SK-N-SH treated with all-trans-retinoic acid at 6 μM for 48 hours (cell line): Measurements from ENCODE around the gene SLC25A39.
"Not testable (repeated sequence)": the region's sequence is repeated elsewhere in the genome, so short reads cannot be mapped to it uniquely, and the experiment has no call there.

Source experiments
- ATAC-seq: fragments of 200-7000 bp; cut with Tn5 transposase; 3 replicates; pipeline ENCODE4 v1.9.1; 2020; ENCODE audit warnings: mild to moderate bottlenecking, moderate library complexity
- ARNTL ChIP-seq: fragments of 450-650 bp; formaldehyde crosslinking; IDR thresholded peaks from 2 replicates; pipeline ENCODE4 v1.5.0; 2020; ENCODE audit warnings: low read depth, mild to moderate bottlenecking, moderate library complexity, borderline replicate concordance
- BACH2 ChIP-seq: fragments of 250-450 bp; sonication (Bioruptor Pico); IDR thresholded peaks from 2 replicates; pipeline ENCODE4 v1.9.0; 2021; ENCODE audit warnings: mild to moderate bottlenecking, borderline replicate concordance
- CSDC2 ChIP-seq: fragments of 250-450 bp; sonication (Bioruptor Pico); IDR thresholded peaks from 2 replicates; pipeline ENCODE4 v1.5.0; 2020; ENCODE audit warnings: mild to moderate bottlenecking, moderate library complexity
- CSRNP3 ChIP-seq: fragments of 250-450 bp; sonication (Bioruptor Pico); IDR thresholded peaks from 2 replicates; pipeline ENCODE4 v1.5.1; 2021; ENCODE audit warnings: mild to moderate bottlenecking, moderate library complexity
- ESRRG ChIP-seq: fragments of 250-450 bp; sonication (Bioruptor Pico); IDR thresholded peaks from 2 replicates; pipeline ENCODE4 v1.6.1; 2021; ENCODE audit warnings: mild to moderate bottlenecking
- ISL1 ChIP-seq: fragments of 250-450 bp; sonication (Bioruptor Pico); IDR thresholded peaks from 2 replicates; pipeline ENCODE4 v2.1.2; 2022; ENCODE audit warnings: mild to moderate bottlenecking, moderate library complexity
- OSR1 ChIP-seq: fragments of 250-450 bp; sonication (Bioruptor Pico); IDR thresholded peaks from 2 replicates; pipeline ENCODE4 v1.8.0; 2022; ENCODE audit warnings: moderate library complexity, mild to moderate bottlenecking, inconsistent platforms
- PPARA ChIP-seq: fragments of 250-450 bp; sonication (Bioruptor Pico); IDR thresholded peaks from 2 replicates; pipeline ENCODE4 v1.5.0; 2020; ENCODE audit warnings: mild to moderate bottlenecking, borderline replicate concordance
- SNAI2 ChIP-seq: fragments of 250-450 bp; sonication (Bioruptor Pico); IDR thresholded peaks from 2 replicates; pipeline ENCODE4 v1.5.0; 2020; ENCODE audit warnings: mild to moderate bottlenecking, moderate library complexity
- TCF4 ChIP-seq: fragments of 250-450 bp; sonication (Bioruptor Pico); IDR thresholded peaks from 2 replicates; pipeline ENCODE4 v1.8.0; 2021; ENCODE audit warnings: mild to moderate bottlenecking, moderate library complexity, borderline replicate concordance
- TOX ChIP-seq: fragments of 250-450 bp; sonication (Bioruptor Pico); IDR thresholded peaks from 2 replicates; pipeline ENCODE4 v1.8.0; 2021; ENCODE audit warnings: mild to moderate bottlenecking, moderate library complexity, borderline replicate concordance
- ZC3H10 ChIP-seq: fragments of 250-450 bp; sonication (Bioruptor Pico); IDR thresholded peaks from 2 replicates; pipeline ENCODE4 v1.5.1; 2021; ENCODE audit warnings: mild to moderate bottlenecking, moderate library complexity
- ZFP3 ChIP-seq: fragments of 250-450 bp; sonication (Bioruptor Pico); IDR thresholded peaks from 2 replicates; pipeline ENCODE4 v1.5.0; 2020; ENCODE audit warnings: mild to moderate bottlenecking, moderate library complexity
- ZFP30 ChIP-seq: fragments of 450-650 bp; formaldehyde crosslinking; IDR thresholded peaks from 2 replicates; pipeline ENCODE4 v1.5.0; 2022; ENCODE audit warnings: mild to moderate bottlenecking, moderate library complexity
- ZNF565 ChIP-seq: fragments of 450-650 bp; formaldehyde crosslinking; conservative IDR thresholded peaks from 2 replicates; pipeline ENCODE4 v1.5.0; 2020; ENCODE audit warnings: low read depth, mild to moderate bottlenecking, moderate library complexity
- ZNF70 ChIP-seq: fragments of 450-650 bp; formaldehyde crosslinking; IDR thresholded peaks from 2 replicates; pipeline ENCODE4 v1.5.0; 2020; ENCODE audit warnings: mild to moderate bottlenecking, moderate library complexity
- ZNF8 ChIP-seq: fragments of 450-650 bp; formaldehyde crosslinking; IDR thresholded peaks from 2 replicates; pipeline ENCODE4 v1.5.0; 2020; ENCODE audit warnings: mild to moderate bottlenecking, moderate library complexity
- TF ChIP-seq, protein P1 (sequence below): fragments of 250-450 bp; sonication (Bioruptor Pico); IDR thresholded peaks from 2 replicates; pipeline ENCODE4 v1.5.0; 2020; ENCODE audit warnings: mild to moderate bottlenecking, moderate library complexity
- TF ChIP-seq, protein P2 (sequence below): fragments of 250-450 bp; sonication (Bioruptor Pico); IDR thresholded peaks from 2 replicates; pipeline ENCODE4 v1.8.0; 2020; ENCODE audit warnings: mild to moderate bottlenecking, moderate library complexity, borderline replicate concordance
- TF ChIP-seq, protein P3 (sequence below): fragments of 250-450 bp; sonication (Bioruptor Pico); IDR thresholded peaks from 2 replicates; pipeline ENCODE4 v1.5.1; 2020; ENCODE audit warnings: low read depth, mild to moderate bottlenecking, moderate library complexity

SLC25A39 gene

GRCh38 chr17:44343510-44344209 lies 19.0 kb upstream of the SLC25A39 start:
- ATAC-seq = no peak
- TF ChIP-seq, protein P1, sequence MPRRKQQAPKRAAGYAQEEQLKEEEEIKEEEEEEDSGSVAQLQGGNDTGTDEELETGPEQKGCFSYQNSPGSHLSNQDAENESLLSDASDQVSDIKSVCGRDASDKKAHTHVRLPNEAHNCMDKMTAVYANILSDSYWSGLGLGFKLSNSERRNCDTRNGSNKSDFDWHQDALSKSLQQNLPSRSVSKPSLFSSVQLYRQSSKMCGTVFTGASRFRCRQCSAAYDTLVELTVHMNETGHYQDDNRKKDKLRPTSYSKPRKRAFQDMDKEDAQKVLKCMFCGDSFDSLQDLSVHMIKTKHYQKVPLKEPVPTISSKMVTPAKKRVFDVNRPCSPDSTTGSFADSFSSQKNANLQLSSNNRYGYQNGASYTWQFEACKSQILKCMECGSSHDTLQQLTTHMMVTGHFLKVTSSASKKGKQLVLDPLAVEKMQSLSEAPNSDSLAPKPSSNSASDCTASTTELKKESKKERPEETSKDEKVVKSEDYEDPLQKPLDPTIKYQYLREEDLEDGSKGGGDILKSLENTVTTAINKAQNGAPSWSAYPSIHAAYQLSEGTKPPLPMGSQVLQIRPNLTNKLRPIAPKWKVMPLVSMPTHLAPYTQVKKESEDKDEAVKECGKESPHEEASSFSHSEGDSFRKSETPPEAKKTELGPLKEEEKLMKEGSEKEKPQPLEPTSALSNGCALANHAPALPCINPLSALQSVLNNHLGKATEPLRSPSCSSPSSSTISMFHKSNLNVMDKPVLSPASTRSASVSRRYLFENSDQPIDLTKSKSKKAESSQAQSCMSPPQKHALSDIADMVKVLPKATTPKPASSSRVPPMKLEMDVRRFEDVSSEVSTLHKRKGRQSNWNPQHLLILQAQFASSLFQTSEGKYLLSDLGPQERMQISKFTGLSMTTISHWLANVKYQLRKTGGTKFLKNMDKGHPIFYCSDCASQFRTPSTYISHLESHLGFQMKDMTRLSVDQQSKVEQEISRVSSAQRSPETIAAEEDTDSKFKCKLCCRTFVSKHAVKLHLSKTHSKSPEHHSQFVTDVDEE = no peak
- TF ChIP-seq PPARA (CRISPR knock-in tag) = no peak
- no peak for TF ChIP-seq ESRRG (CRISPR knock-in tag)
- no peak for TF ChIP-seq TCF4 (CRISPR knock-in tag)
- no peak for TF ChIP-seq ISL1 (CRISPR knock-in tag)
- TF ChIP-seq, protein P2, sequence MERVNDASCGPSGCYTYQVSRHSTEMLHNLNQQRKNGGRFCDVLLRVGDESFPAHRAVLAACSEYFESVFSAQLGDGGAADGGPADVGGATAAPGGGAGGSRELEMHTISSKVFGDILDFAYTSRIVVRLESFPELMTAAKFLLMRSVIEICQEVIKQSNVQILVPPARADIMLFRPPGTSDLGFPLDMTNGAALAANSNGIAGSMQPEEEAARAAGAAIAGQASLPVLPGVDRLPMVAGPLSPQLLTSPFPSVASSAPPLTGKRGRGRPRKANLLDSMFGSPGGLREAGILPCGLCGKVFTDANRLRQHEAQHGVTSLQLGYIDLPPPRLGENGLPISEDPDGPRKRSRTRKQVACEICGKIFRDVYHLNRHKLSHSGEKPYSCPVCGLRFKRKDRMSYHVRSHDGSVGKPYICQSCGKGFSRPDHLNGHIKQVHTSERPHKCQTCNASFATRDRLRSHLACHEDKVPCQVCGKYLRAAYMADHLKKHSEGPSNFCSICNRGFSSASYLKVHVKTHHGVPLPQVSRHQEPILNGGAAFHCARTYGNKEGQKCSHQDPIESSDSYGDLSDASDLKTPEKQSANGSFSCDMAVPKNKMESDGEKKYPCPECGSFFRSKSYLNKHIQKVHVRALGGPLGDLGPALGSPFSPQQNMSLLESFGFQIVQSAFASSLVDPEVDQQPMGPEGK (CRISPR knock-in tag) = no peak
- no peak for TF ChIP-seq SNAI2
- no peak for TF ChIP-seq TOX (CRISPR knock-in tag)
- no peak for TF ChIP-seq ZFP30
- TF ChIP-seq, protein P3, sequence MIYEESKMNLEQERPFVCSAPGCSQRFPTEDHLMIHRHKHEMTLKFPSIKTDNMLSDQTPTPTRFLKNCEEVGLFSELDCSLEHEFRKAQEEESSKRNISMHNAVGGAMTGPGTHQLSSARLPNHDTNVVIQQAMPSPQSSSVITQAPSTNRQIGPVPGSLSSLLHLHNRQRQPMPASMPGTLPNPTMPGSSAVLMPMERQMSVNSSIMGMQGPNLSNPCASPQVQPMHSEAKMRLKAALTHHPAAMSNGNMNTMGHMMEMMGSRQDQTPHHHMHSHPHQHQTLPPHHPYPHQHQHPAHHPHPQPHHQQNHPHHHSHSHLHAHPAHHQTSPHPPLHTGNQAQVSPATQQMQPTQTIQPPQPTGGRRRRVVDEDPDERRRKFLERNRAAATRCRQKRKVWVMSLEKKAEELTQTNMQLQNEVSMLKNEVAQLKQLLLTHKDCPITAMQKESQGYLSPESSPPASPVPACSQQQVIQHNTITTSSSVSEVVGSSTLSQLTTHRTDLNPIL (CRISPR knock-in tag) = no peak
- TF ChIP-seq CSDC2 (CRISPR knock-in tag) = no peak
- TF ChIP-seq BACH2 (CRISPR knock-in tag) = no peak
- TF ChIP-seq ZC3H10 (CRISPR knock-in tag) = no peak

DNA sequence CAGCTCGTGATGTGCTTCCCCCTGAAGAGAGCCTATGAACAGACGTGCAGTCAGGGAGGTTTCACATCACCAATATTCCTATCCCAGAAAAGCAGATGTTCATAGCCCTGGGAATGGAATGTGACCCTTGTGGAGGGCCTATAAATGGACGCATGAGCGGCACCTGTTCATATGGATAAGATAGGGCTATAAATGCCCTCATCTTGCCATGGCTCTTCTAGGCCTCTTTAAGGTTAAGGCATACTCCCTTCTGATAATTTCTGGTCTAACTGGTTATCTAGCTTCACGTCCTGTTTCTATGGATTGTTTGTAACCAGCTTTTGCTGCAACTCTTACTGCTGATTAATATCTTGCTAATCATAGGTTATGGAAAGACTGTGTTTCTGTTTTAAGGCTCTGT lies 15.9 kb upstream of the SLC25A39 start:
- not testable (repeated sequence) for ATAC-seq

GRCh38 chr17:44338702-44339101 lies 14.1 kb upstream of the SLC25A39 start:
- TF ChIP-seq ESRRG (CRISPR knock-in tag) (no peak), OSR1 (CRISPR knock-in tag) (no peak), TCF4 (CRISPR knock-in tag) (no peak), ARNTL (CRISPR knock-in tag) (no peak), TOX (CRISPR knock-in tag) (no peak)
- TF ChIP-seq, protein P2 (CRISPR knock-in tag) = no peak

DNA sequence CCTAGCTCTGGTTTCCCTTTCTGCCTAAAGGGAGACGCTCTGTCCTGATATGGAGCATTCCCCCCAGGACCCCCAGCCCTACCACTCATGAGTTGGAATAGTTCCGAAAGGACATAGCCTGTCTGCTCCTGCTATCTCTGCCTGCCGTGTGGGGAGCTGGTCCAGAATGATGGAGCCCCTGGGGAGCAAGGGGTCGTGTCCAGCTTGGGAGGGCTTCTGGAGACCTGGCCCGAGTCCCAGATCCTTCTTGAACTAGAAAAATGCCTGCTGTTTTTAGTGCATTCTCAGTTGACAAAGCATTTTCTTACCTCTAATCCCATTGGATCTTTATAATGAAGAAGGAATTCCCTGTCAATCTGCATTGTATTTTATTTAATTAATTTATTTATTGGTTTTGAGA lies 11.3 kb upstream of the SLC25A39 start:
- TF ChIP-seq CSRNP3 (CRISPR knock-in tag) (no peak), ZNF8 (CRISPR knock-in tag) (no peak), CSDC2 (CRISPR knock-in tag) (no peak), ISL1 (CRISPR knock-in tag) (no peak), ZFP3 (no peak), ESRRG (CRISPR knock-in tag) (no peak), ZC3H10 (CRISPR knock-in tag) (no peak), ZNF565 (CRISPR knock-in tag) (no peak), ZNF70 (CRISPR knock-in tag) (no peak)
- TF ChIP-seq, protein P2 (CRISPR knock-in tag) = no peak
- no peak for ATAC-seq

More at GRCh38 chr17:44338702-44339101, 14.1 kb upstream of the SLC25A39 start:
- ATAC-seq = no peak
